Measurements from ENCODE around the gene CIDEB. TPM values are rescaled to one million over a fixed set of nuclear protein-coding genes. Genes with fewer than 3 reads are reported as not detected.

The CIDEB gene
- total RNA-seq, 1 experiment from 2014 or later = not detected

- H3K4me2 ChIP-seq = no peak overlapping the region
- H3K9me3 ChIP-seq (ENCODE audit: insufficient read depth, low read depth) = no peaks in the 10 kb centered on the region
- CTCF ChIA-PET = no interaction called here
- H3F3A ChIP-seq (ENCODE audit: insufficient read depth, low read depth) = no peaks in the 10 kb centered on the region
- no peaks in the 10 kb centered on the region for H3K79me2 ChIP-seq (ENCODE audit: low read depth)
- TF ChIP-seq EZH2 (IDR thresholded peaks at IDR 0.05; ENCODE audit: low read depth) (no peak), CTCF (conservative IDR thresholded peaks at IDR 0.05) (no peak)
- no peak overlapping the region for H3K27ac ChIP-seq
- DNase-seq = no peak
- no peaks in the 10 kb centered on the region for H3K4me1 ChIP-seq (replicated peaks; ENCODE audit: insufficient read depth)
- POLR2A ChIA-PET (ENCODE audit: unreplicated experiment) = no interaction called here
- BruUV-seq (replicated peaks) = no TSS peak
- H3K27me3 ChIP-seq (ENCODE audit: insufficient read depth, low read depth) = no peaks in the 10 kb centered on the region
- no peak overlapping the region for H3K4me3 ChIP-seq
- H4K20me1 ChIP-seq (ENCODE audit: insufficient read depth) = no peaks in the 10 kb centered on the region
- intact Hi-C loops (cut with micrococcal nuclease; ENCODE audit: unreplicated experiment) = no loop called here
- no peaks in the 10 kb centered on the region for H3K9me2 ChIP-seq (ENCODE audit: insufficient read depth)
- no peak overlapping the region for H2AFZ ChIP-seq
- H3K36me3 ChIP-seq (ENCODE audit: low read depth) = no peaks in the 10 kb centered on the region
Measured at GRCh38 chr14:24256960-24257359, 50.8 kb downstream of the CIDEB start.

- Histone ChIP-seq H3K4me1 (replicated peaks; ENCODE audit: insufficient read depth) (no peaks in the 10 kb centered on the region), H3K4me3 (no peak overlapping the region), H3K27me3 (ENCODE audit: insufficient read depth, low read depth) (no peaks in the 10 kb centered on the region), H3K79me2 (ENCODE audit: low read depth) (no peaks in the 10 kb centered on the region), H2AFZ (no peak overlapping the region), H3K4me2 (no peak overlapping the region), H3K36me3 (ENCODE audit: low read depth) (no peaks in the 10 kb centered on the region), H4K20me1 (ENCODE audit: insufficient read depth) (no peaks in the 10 kb centered on the region), H3K9me2 (ENCODE audit: insufficient read depth) (no peaks in the 10 kb centered on the region), H3K27ac (no peak overlapping the region), H3K9me3 (ENCODE audit: insufficient read depth, low read depth) (no peaks in the 10 kb centered on the region), H3F3A (ENCODE audit: insufficient read depth, low read depth) (no peaks in the 10 kb centered on the region)
- intact Hi-C loops (cut with micrococcal nuclease; ENCODE audit: unreplicated experiment) = no loop called here
- TF ChIP-seq CTCF (conservative IDR thresholded peaks at IDR 0.05) (no peak), EZH2 (IDR thresholded peaks at IDR 0.05; ENCODE audit: low read depth) (no peak)
- CTCF ChIA-PET = no interaction called here
- no peak for DNase-seq
- POLR2A ChIA-PET (ENCODE audit: unreplicated experiment) = no interaction called here
- BruUV-seq (replicated peaks) = no TSS peak
Measured at GRCh38 chr14:24255931-24256711, 51.7 kb downstream of the CIDEB start.

- POLR2A ChIA-PET (ENCODE audit: unreplicated experiment) = no interaction called here
- intact Hi-C loops (cut with micrococcal nuclease; ENCODE audit: unreplicated experiment) = no loop called here
- TF ChIP-seq EZH2 (IDR thresholded peaks at IDR 0.05; ENCODE audit: low read depth) = no peak
- no peaks in the 10 kb centered on the region for H3F3A ChIP-seq (ENCODE audit: insufficient read depth, low read depth)
- H2AFZ ChIP-seq = no peak overlapping the region
- no peak for DNase-seq
- H3K36me3 ChIP-seq (ENCODE audit: low read depth) = no peaks in the 10 kb centered on the region
- H4K20me1 ChIP-seq (ENCODE audit: insufficient read depth) = no peaks in the 10 kb centered on the region
- no peak overlapping the region for H3K4me3 ChIP-seq
- CTCF ChIA-PET = no interaction called here
- no peaks in the 10 kb centered on the region for H3K9me2 ChIP-seq (ENCODE audit: insufficient read depth)
- H3K9me3 ChIP-seq (ENCODE audit: insufficient read depth, low read depth) = no peaks in the 10 kb centered on the region
- H3K4me1 ChIP-seq (replicated peaks; ENCODE audit: insufficient read depth) = no peaks in the 10 kb centered on the region
- no TSS peak for BruUV-seq (replicated peaks)
- no peaks in the 10 kb centered on the region for H3K79me2 ChIP-seq (ENCODE audit: low read depth)
- no peak overlapping the region for H3K27ac ChIP-seq
- no peak overlapping the region for H3K4me2 ChIP-seq
- H3K27me3 ChIP-seq (ENCODE audit: insufficient read depth, low read depth) = no peaks in the 10 kb centered on the region
Measured at GRCh38 chr14:24255438-24255837, 52.3 kb downstream of the CIDEB start.

Other genes with a start within 250 kb of the CIDEB start
- gene CPNE6, start 236.4 kb downstream of the CIDEB start, total RNA-seq (2021) = not detected in 2 replicates
- 77.4 and 113 TPM in 2 replicates for gene PCK2, start 213.7 kb downstream of the CIDEB start, total RNA-seq (2021)
- gene DCAF11, start 193.2 kb downstream of the CIDEB start, total RNA-seq (2021) = 52.7 and 87.6 TPM in 2 replicates
- 1.2 and 2.3 TPM in 2 replicates for gene NRL, start 193.0 kb downstream of the CIDEB start, total RNA-seq (2021)
- gene FITM1, start 177.3 kb downstream of the CIDEB start, total RNA-seq (2021) = 0.48 and 0.72 TPM in 2 replicates
- gene PSME1, start 171.8 kb downstream of the CIDEB start, total RNA-seq (2021) = 172 and 174 TPM in 2 replicates
- gene EMC9, start 166.4 kb downstream of the CIDEB start, total RNA-seq (2021) = 27.4 and 37.1 TPM in 2 replicates
- 96.0 and 153 TPM in 2 replicates for gene PSME2, start 161.4 kb downstream of the CIDEB start, total RNA-seq (2021)
- gene RNF31, start 160.5 kb downstream of the CIDEB start, total RNA-seq (2021) = 44.6 and 60.8 TPM in 2 replicates
- 18.8 and 21.4 TPM in 2 replicates for gene IRF9, start 146.7 kb downstream of the CIDEB start, total RNA-seq (2021)
- gene REC8, start 135.9 kb downstream of the CIDEB start, total RNA-seq (2021) = 6.5 and 8.3 TPM in 2 replicates
- 39.0 and 44.1 TPM in 2 replicates for gene IPO4, start 119.2 kb downstream of the CIDEB start, total RNA-seq (2021)
- 37.3 and 41.2 TPM in 2 replicates for gene TM9SF1, start 112.5 kb downstream of the CIDEB start, total RNA-seq (2021)
- not detected in 2 replicates for gene TSSK4, start 102.3 kb downstream of the CIDEB start, total RNA-seq (2021)
- gene CHMP4A, start 94.5 kb downstream of the CIDEB start, total RNA-seq (2021) = 31.2 and 37.6 TPM in 2 replicates
- 8.7 and 15.3 TPM in 2 replicates for gene MDP1, start 91.9 kb downstream of the CIDEB start, total RNA-seq (2021)
- gene NEDD8, start 75.6 kb downstream of the CIDEB start, total RNA-seq (2021) = 134 and 179 TPM in 2 replicates
- 55.3 and 63.7 TPM in 2 replicates for gene GMPR2, start 75.0 kb downstream of the CIDEB start, total RNA-seq (2021)
- gene TINF2, start 65.4 kb downstream of the CIDEB start, total RNA-seq (2021) = 22.4 and 23.0 TPM in 2 replicates
- 7.2 and 7.5 TPM in 2 replicates for gene TGM1, start 44.8 kb downstream of the CIDEB start, total RNA-seq (2021)
- 25.2 and 30.1 TPM in 2 replicates for gene RABGGTA, start 36.4 kb downstream of the CIDEB start, total RNA-seq (2021)
- 37.9 and 41.4 TPM in 2 replicates for gene DHRS1, start 8.2 kb downstream of the CIDEB start, total RNA-seq (2021)
- gene NOP9, start 8.1 kb downstream of the CIDEB start, total RNA-seq (2021) = 24.4 and 31.1 TPM in 2 replicates
- gene LTB4R2, start 2.2 kb upstream of the CIDEB start, total RNA-seq (2021) = 15.0 and 26.1 TPM in 2 replicates
- gene LTB4R, start 3.5 kb upstream of the CIDEB start, total RNA-seq (2021) = 10.3 and 16.4 TPM in 2 replicates
- 1.8 and 2.0 TPM in 2 replicates for gene ADCY4, start 27.1 kb upstream of the CIDEB start, total RNA-seq (2021)
- gene RIPK3, start 32.0 kb upstream of the CIDEB start, total RNA-seq (2021) = 4.0 and 6.4 TPM in 2 replicates
- gene NFATC4, start 60.2 kb upstream of the CIDEB start, total RNA-seq (2021) = 48.3 and 76.3 TPM in 2 replicates
- 15.1 and 17.7 TPM in 2 replicates for gene NYNRIN, start 91.0 kb upstream of the CIDEB start, total RNA-seq (2021)
- 7.6 and 8.3 TPM in 2 replicates for gene CBLN3, start 121.7 kb upstream of the CIDEB start, total RNA-seq (2021)
- 51.5 and 53.4 TPM in 2 replicates for gene KHNYN, start 122.0 kb upstream of the CIDEB start, total RNA-seq (2021)
- gene SDR39U1, start 134.8 kb upstream of the CIDEB start, total RNA-seq (2021) = 14.8 and 17.2 TPM in 2 replicates
- not detected in 2 replicates for gene CMA1, start 200.3 kb upstream of the CIDEB start, total RNA-seq (2021)

Data from PC-9 (cell line).